ENCODE measurements around the gene WRAP53.

DNA sequence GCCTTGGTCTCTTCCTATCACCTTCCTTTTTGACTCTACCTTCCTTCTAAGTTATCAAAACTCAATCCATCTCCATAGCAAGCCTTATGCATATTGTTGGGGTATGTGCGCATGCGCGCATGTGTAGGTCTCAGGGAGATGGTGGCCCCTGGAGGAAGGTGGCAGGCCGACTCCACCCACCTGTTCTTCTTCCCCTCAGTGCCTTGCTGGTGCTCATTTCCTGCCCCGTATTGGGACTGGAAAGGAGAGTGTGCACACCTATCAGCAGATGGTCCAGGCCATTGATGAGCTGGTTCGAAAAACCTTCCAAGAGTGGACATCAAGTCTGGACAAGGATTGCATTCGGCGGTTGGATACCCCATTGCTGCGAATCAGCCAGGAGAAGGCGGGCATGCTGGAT, 54.5 kb downstream of the WRAP53 start:
- TF ChIP-seq, protein P1, sequence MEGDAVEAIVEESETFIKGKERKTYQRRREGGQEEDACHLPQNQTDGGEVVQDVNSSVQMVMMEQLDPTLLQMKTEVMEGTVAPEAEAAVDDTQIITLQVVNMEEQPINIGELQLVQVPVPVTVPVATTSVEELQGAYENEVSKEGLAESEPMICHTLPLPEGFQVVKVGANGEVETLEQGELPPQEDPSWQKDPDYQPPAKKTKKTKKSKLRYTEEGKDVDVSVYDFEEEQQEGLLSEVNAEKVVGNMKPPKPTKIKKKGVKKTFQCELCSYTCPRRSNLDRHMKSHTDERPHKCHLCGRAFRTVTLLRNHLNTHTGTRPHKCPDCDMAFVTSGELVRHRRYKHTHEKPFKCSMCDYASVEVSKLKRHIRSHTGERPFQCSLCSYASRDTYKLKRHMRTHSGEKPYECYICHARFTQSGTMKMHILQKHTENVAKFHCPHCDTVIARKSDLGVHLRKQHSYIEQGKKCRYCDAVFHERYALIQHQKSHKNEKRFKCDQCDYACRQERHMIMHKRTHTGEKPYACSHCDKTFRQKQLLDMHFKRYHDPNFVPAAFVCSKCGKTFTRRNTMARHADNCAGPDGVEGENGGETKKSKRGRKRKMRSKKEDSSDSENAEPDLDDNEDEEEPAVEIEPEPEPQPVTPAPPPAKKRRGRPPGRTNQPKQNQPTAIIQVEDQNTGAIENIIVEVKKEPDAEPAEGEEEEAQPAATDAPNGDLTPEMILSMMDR (IDR thresholded peaks at IDR 0.05; ENCODE audit: insufficient read depth, low read length, poor library complexity, severe bottlenecking) = no peak
- no peak for TF ChIP-seq EZH2phosphoT487 (conservative IDR thresholded peaks at IDR 0.05; ENCODE audit: low read length)
